ENCODE results near the gene DEFB131B. TPM values are rescaled to one million over a fixed set of nuclear protein-coding genes. Genes with fewer than 3 reads are reported as not detected.
A peak's percentile ranks its signal among the peaks of the same experiment; 100 is the strongest.
"Not testable (repeated sequence)": the region's sequence is repeated elsewhere in the genome, so short reads cannot be mapped to it uniquely, and the experiment has no call there.

Gene DEFB131B
- total and polyA plus RNA-seq, 9 of the 15 experiments (the other 6 are each of a cell fraction or from before 2014, with no cell fraction given): not detected

- intact Hi-C loops (cut with micrococcal nuclease): no loop called here
- WGBS (ENCODE audit: insufficient coverage, low coverage, missing lambda C conversion rate): 68% methylated on average over 9 of the region's 9 CpGs
These were observed 30.0 kb downstream of the DEFB131B start for GRCh38 chr11:71908218-71908617.

GRCh38 chr11:71910775-71911174, 32.5 kb downstream of the DEFB131B start:
- DNase-seq (ENCODE audit: extremely low read depth in 1 of 4, low spot score in 3 of 4); CTCF ChIA-PET (ENCODE audit: low intra/inter-chr PET ratio); H3K4me2 ChIP-seq (ENCODE audit: insufficient read depth, low read length); H4K20me1 ChIP-seq (replicated peaks; ENCODE audit: control insufficient read depth, insufficient read depth, low read length); H3K9me1 ChIP-seq (ENCODE audit: control insufficient read depth, insufficient read depth, low read length); H3K27me3 ChIP-seq (ENCODE audit: control insufficient read depth in 2 of 2, insufficient read depth in 2 of 2, low read length in 2 of 2); H2AFZ ChIP-seq (ENCODE audit: low read depth, low read length); H3K4me1 ChIP-seq (replicated peaks in 1 of 2; ENCODE audit: control insufficient read depth in 2 of 2, insufficient read depth in 2 of 2, low read length in 2 of 2); H3K27ac ChIP-seq (ENCODE audit: extremely low read depth, low read depth, low read length); FAIRE-seq; POLR2A ChIA-PET; H3K4me3 ChIP-seq; ATAC-seq; H3K9me3 ChIP-seq (replicated peaks; ENCODE audit: control insufficient read depth, insufficient read depth, low read depth, low read length); H3K79me2 ChIP-seq (ENCODE audit: control insufficient read depth, insufficient read depth, low read length); intact Hi-C loops (cut with micrococcal nuclease); BruUV-seq (replicated peaks); H3K9ac ChIP-seq (ENCODE audit: insufficient read depth in 1 of 2, low read depth in 2 of 2, low read length in 2 of 2); in situ Hi-C loops (cut with MboI): not testable (repeated sequence)
- H3K36me3 ChIP-seq (ENCODE audit: control insufficient read depth, insufficient read depth, low read length): peaks cover 19% of the 10 kb centered on the region; the same call in 2 of the 3 replicates
- 77% methylated on average over 5 of the region's 5 CpGs for WGBS (ENCODE audit: insufficient coverage, low coverage, missing lambda C conversion rate)

More at GRCh38 chr11:71908218-71908617, 30.0 kb downstream of the DEFB131B start:
- Histone ChIP-seq H2AFZ (ENCODE audit: low read depth, low read length) (no peak overlapping the region), H3K9me1 (ENCODE audit: control insufficient read depth, insufficient read depth, low read length) (no peaks in the 10 kb centered on the region), H3K27me3 (ENCODE audit: control insufficient read depth in 2 of 2, insufficient read depth in 2 of 2, low read length in 2 of 2) (no peaks in the 10 kb centered on the region), H3K27ac (ENCODE audit: extremely low read depth, low read depth, low read length) (no peak overlapping the region), H3K79me2 (ENCODE audit: control insufficient read depth, insufficient read depth, low read length) (no peaks in the 10 kb centered on the region), H4K20me1 (replicated peaks; ENCODE audit: control insufficient read depth, insufficient read depth, low read length) (no peaks in the 10 kb centered on the region), H3K9me3 (replicated peaks; ENCODE audit: control insufficient read depth, insufficient read depth, low read depth, low read length) (no peaks in the 10 kb centered on the region; the same call in 1 of the 2 replicates), H3K4me1 (replicated peaks in 1 of 2; ENCODE audit: control insufficient read depth in 2 of 2, insufficient read depth in 2 of 2, low read length in 2 of 2) (no peaks in the 10 kb centered on the region; a peak in 1 of 5 replicates), H3K4me3 (no peak overlapping the region), H3K4me2 (ENCODE audit: insufficient read depth, low read length) (no peak overlapping the region), H3K9ac (ENCODE audit: insufficient read depth in 1 of 2, low read depth in 2 of 2, low read length in 2 of 2) (no peak overlapping the region), H3K36me3 (ENCODE audit: control insufficient read depth, insufficient read depth, low read length) (peaks cover 4% of the 10 kb centered on the region; the same call in 1 of the 3 replicates)
- FAIRE-seq (no peak), DNase-seq (ENCODE audit: extremely low read depth in 1 of 4, low spot score in 3 of 4) (peak in 1 of 4 experiments; percentile 3), ATAC-seq (no peak)
- TF ChIP-seq ZNF551 (CRISPR knock-in tag; IDR thresholded peaks at IDR 0.05) (no peak), ZNF431 (CRISPR knock-in tag; IDR thresholded peaks at IDR 0.05) (0 out of 2 replicates have a peak, but pooled peaks have one; percentile 21), SRSF7 (optimal IDR thresholded peaks at IDR 0.05; ENCODE audit: low read depth, low read length) (no peak), ZNF395 (CRISPR knock-in tag; IDR thresholded peaks at IDR 0.05) (no peak), ZNF124 (CRISPR knock-in tag; IDR thresholded peaks at IDR 0.05) (no peak), SMAD3 (CRISPR knock-in tag; conservative IDR thresholded peaks at IDR 0.05) (no peak), ARID1B (IDR thresholded peaks at IDR 0.05) (no peak), DACH1 (IDR thresholded peaks at IDR 0.05; ENCODE audit: partially characterized antibody) (peak; percentile 4), GATAD2B (IDR thresholded peaks at IDR 0.05; ENCODE audit: borderline replicate concordance) (peak; percentile 37; the same call in 1 of the 2 replicates), NFE2L1 (tag; IDR thresholded peaks at IDR 0.05; ENCODE audit: borderline replicate concordance, low read depth) (no peak), SAFB (IDR thresholded peaks at IDR 0.05; ENCODE audit: borderline replicate concordance, low read depth, low read length) (peak; percentile 64; the same call in 1 of the 2 replicates)
- in situ Hi-C loops (cut with MboI): no loop called here
- BruUV-seq (replicated peaks): no TSS peak
- ChIA-PET CTCF (ENCODE audit: low intra/inter-chr PET ratio) (no interaction called here), POLR2A (no interaction called here)

Data from K562 (cell line).